OCI-LY3 (cell line): ENCODE measurements around the gene POLR1B.

Source experiments
- EZH2phosphoT487 ChIP-seq: fragments of 200-600 bp; shearing (Covaris generic); IDR thresholded peaks from 2 replicates; pipeline ENCODE4 v1.6.1; 2018; ENCODE audit warnings: antibody characterized with exemption, mixed run types, low read depth
- TF ChIP-seq, protein P1 (sequence below): fragments of 200-600, 300-600 bp; sonication (generic); IDR thresholded peaks from 2 replicates; pipeline ENCODE4 v1.5.1; 2014; ENCODE audit warnings: antibody characterized with exemption, low read length, low read depth

DNA sequence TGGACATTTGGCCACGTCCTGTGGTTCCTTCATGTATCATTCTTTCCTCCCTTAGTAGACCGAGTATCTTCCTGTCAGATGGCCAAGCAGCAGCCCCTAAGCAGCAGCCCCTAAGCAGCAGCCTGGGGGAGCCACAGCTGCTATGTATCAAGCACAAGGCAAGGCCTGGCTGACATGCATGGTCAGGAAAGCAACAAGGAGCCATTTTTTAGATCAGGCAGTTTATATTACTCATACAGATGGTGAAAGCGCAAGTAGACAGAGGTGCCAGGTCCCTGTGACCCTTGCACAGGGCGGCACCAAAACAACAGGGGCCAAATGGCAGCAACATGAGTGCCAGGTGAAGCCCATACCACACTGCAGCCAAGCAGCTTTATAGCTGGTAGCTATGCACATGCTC, 64.3 kb downstream of the POLR1B start:
- TF ChIP-seq, protein P1, sequence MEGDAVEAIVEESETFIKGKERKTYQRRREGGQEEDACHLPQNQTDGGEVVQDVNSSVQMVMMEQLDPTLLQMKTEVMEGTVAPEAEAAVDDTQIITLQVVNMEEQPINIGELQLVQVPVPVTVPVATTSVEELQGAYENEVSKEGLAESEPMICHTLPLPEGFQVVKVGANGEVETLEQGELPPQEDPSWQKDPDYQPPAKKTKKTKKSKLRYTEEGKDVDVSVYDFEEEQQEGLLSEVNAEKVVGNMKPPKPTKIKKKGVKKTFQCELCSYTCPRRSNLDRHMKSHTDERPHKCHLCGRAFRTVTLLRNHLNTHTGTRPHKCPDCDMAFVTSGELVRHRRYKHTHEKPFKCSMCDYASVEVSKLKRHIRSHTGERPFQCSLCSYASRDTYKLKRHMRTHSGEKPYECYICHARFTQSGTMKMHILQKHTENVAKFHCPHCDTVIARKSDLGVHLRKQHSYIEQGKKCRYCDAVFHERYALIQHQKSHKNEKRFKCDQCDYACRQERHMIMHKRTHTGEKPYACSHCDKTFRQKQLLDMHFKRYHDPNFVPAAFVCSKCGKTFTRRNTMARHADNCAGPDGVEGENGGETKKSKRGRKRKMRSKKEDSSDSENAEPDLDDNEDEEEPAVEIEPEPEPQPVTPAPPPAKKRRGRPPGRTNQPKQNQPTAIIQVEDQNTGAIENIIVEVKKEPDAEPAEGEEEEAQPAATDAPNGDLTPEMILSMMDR = no peak
- TF ChIP-seq EZH2phosphoT487 = no peak
